Esophagus muscularis mucosa (tissue), 4 donors: Measurements from ENCODE around the gene TOGARAM2. TPM values are rescaled to one million over a fixed set of nuclear protein-coding genes. Genes with fewer than 3 reads are reported as not detected.

ENCODE experiments used
- DNase-seq: peaks from one replicate; pipeline ENCODE4 v3.0.0-alpha.2; 2017; ENCODE audit errors: extremely low spot score
- H3K27ac ChIP-seq, 4 donors: fragments of 200-600 bp; sonication (generic); replicated peaks in 1 of 4; 1 replicate in 3 of 4; 2 replicates in 1 of 4; pipeline ENCODE4 v1.5.1; 2016 to 2019; ENCODE audit warnings: mild to moderate bottlenecking in 1 of 4
- H3K27me3 ChIP-seq, 4 donors: fragments of 200-600 bp; sonication (generic); one replicate each; pipeline versions ENCODE4 v1.5.1 to v1.6.0; 2016 to 2019
- H3K36me3 ChIP-seq, 4 donors: fragments of 200-600 bp; sonication (generic); one replicate each; pipeline ENCODE4 v1.5.1; 2016 to 2019
- H3K4me1 ChIP-seq, 4 donors: fragments of 200-600 bp; sonication (generic); one replicate each; pipeline ENCODE4 v1.5.1; 2016 to 2019
- H3K4me3 ChIP-seq, 4 donors: fragments of 200-600 bp; sonication (generic); 1 replicate in 2 of 4; 2 replicates in 2 of 4; pipeline ENCODE4 v1.5.1; 2016 to 2019; ENCODE audit warnings: mild to moderate bottlenecking in 4 of 4, moderate library complexity in 1 of 4
- H3K9me3 ChIP-seq, 4 donors: fragments of 200-600 bp; sonication (generic); 1 replicate in 3 of 4; 2 replicates in 1 of 4; pipeline ENCODE4 v1.5.1; 2016 to 2019
- EP300 ChIP-seq: sonication (generic); formaldehyde crosslinking; IDR thresholded peaks from one replicate; pipeline ENCODE4 v1.6.1; 2017; ENCODE audit warnings: antibody characterized with exemption
- POLR2A ChIP-seq: fragments of 450-650 bp; IDR thresholded peaks from one replicate; pipeline ENCODE4 v1.6.1; 2017; ENCODE audit warnings: antibody characterized with exemption, moderate library complexity, mild to moderate bottlenecking, low read depth
- POLR2AphosphoS5 ChIP-seq, 2 donors: sonication (generic); formaldehyde crosslinking; IDR thresholded peaks; one replicate each; pipeline ENCODE4 v1.6.1; 2017; ENCODE audit warnings: antibody characterized with exemption in 2 of 2
- WGBS: methylation state at CpG from one replicate; pipeline ENCODE4 v1.1.5; 2018; 5-methylcytosine and 5-hydroxymethylcytosine counted together
- intact Hi-C: fragments of 100-400 bp; cut with DNase I; formaldehyde crosslinking; loops from one replicate; pipeline ENCODE4 v1.15.1; 2023
- total RNA-seq, 4 donors: library from RNA; depleted of rRNA; stranded (reverse); fragments of >200 nt; gene quantifications; one replicate each; pipeline versions ENCODE4 v1.1.0 to v1.2.1, GENCODE V29; 2016
- TF ChIP-seq, protein P1 (sequence below), 3 experiments: fragments of 200-600 bp in 2 of 3; fragments of 450-650 bp in 1 of 3; sonication (generic) in 2 of 3; IDR thresholded peaks; one replicate each; pipeline ENCODE4 v1.5.1; 2017 to 2019; ENCODE audit warnings: antibody characterized with exemption in 3 of 3, mild to moderate bottlenecking in 2 of 3, moderate library complexity in 1 of 3

Gene TOGARAM2
- total RNA-seq, 4 donors from 2014 or later, result 0.57 to 0.99 (median 0.77) TPM

DNA sequence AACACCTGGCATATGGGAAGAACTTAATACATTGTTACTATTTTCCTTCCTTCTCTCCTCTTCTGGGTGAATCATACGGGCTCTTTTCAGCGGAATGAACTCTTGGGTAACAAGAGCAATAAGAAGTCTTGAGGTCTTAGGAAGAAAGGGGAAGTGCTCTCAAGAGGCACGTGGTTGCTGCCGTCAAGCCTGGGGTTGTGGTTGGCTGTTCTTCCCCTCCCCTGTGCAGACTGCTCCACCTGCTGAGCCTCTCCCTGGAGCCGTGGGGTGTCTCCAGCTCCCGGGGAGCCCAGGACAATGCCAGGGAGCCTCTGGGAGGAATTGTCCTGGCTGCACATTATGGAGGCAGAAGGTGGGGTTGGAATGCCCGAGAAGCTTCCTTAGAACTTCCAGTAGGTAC is 19.4 kb downstream of the TOGARAM2 start:
- Histone ChIP-seq H3K4me3 (no peak overlapping the region), H3K27ac (no peak overlapping the region), H3K9me3 (no peaks in the 10 kb centered on the region), H3K27me3 (no peaks in the 10 kb centered on the region), H3K36me3 (no peaks in the 10 kb centered on the region), H3K4me1 (peaks cover 0 to 20% (median 0%) of the 10 kb centered on the region in 4 donors)
- DNase-seq, result no peak
- 91% methylated on average over 5 of the region's 7 CpGs for WGBS
- TF ChIP-seq POLR2A (no peak), POLR2AphosphoS5 (IDR thresholded peaks at IDR 0.05) (peak; percentile 6 to 10)
- intact Hi-C loops, result no loop called here

DNA sequence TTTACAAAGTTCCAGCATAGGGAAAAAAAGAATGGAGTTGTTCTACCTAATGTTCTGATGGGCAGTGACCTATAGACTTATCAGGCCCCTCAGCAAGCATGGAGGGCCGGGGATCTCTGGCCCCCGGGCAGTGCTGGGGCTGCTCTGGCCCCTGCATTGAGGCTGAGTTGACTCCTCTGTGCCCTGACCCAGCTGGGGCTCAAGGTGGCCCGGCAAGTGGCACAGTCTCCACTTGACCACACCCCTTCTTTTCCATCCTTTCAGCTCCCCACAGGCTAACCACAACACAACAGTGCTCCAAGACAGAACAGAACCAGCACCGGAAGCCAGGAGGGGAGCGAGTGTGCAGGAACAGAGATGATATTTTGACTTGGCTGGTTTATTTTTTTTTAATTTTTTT is 19.9 kb downstream of the TOGARAM2 start:
- H3K4me3 ChIP-seq, result no peak overlapping the region
- no peak overlapping the region for H3K27ac ChIP-seq
- H3K9me3 ChIP-seq, result no peaks in the 10 kb centered on the region
- intact Hi-C loops, result no loop called here
- no peaks in the 10 kb centered on the region for H3K27me3 ChIP-seq
- no peak for DNase-seq
- no peaks in the 10 kb centered on the region for H3K36me3 ChIP-seq
- 78% methylated on average over 5 of the region's 5 CpGs for WGBS
- H3K4me1 ChIP-seq, result peaks cover 0 to 16% (median 0%) of the 10 kb centered on the region in 4 donors
- TF ChIP-seq POLR2A, result no peak
- no peak for TF ChIP-seq EP300
- TF ChIP-seq, protein P1, sequence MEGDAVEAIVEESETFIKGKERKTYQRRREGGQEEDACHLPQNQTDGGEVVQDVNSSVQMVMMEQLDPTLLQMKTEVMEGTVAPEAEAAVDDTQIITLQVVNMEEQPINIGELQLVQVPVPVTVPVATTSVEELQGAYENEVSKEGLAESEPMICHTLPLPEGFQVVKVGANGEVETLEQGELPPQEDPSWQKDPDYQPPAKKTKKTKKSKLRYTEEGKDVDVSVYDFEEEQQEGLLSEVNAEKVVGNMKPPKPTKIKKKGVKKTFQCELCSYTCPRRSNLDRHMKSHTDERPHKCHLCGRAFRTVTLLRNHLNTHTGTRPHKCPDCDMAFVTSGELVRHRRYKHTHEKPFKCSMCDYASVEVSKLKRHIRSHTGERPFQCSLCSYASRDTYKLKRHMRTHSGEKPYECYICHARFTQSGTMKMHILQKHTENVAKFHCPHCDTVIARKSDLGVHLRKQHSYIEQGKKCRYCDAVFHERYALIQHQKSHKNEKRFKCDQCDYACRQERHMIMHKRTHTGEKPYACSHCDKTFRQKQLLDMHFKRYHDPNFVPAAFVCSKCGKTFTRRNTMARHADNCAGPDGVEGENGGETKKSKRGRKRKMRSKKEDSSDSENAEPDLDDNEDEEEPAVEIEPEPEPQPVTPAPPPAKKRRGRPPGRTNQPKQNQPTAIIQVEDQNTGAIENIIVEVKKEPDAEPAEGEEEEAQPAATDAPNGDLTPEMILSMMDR (IDR thresholded peaks at IDR 0.05), result no peak
- TF ChIP-seq POLR2AphosphoS5 (IDR thresholded peaks at IDR 0.05), result no peak

GRCh38 chr2:29001806-29002205 is 20.7 kb downstream of the TOGARAM2 start:
- H3K4me1 ChIP-seq, result peaks cover 0 to 9% (median 0%) of the 10 kb centered on the region in 4 donors
- H3K27me3 ChIP-seq, result no peaks in the 10 kb centered on the region
- intact Hi-C loops, result no loop called here
- H3K9me3 ChIP-seq, result no peaks in the 10 kb centered on the region
- DNase-seq, result no peak
- TF ChIP-seq, protein P1 (IDR thresholded peaks at IDR 0.05), result no peak
- TF ChIP-seq POLR2A (no peak), EP300 (no peak), POLR2AphosphoS5 (IDR thresholded peaks at IDR 0.05) (no peak)
- H3K36me3 ChIP-seq, result no peaks in the 10 kb centered on the region
- no peak overlapping the region for H3K27ac ChIP-seq
- 90% methylated on average over 4 of the region's 4 CpGs for WGBS
- H3K4me3 ChIP-seq, result no peak overlapping the region

GRCh38 chr2:29004755-29005154 is 23.7 kb downstream of the TOGARAM2 start:
- TF ChIP-seq POLR2A, result no peak
- TF ChIP-seq, protein P1 (IDR thresholded peaks at IDR 0.05), result no peak
- 95% methylated on average over 1 of the region's 1 CpG for WGBS
- intact Hi-C loops, result no loop called here
- Histone ChIP-seq H3K36me3 (no peaks in the 10 kb centered on the region), H3K4me1 (no peaks in the 10 kb centered on the region), H3K27me3 (no peaks in the 10 kb centered on the region), H3K9me3 (no peaks in the 10 kb centered on the region), H3K4me3 (no peak overlapping the region), H3K27ac (no peak overlapping the region)
- no peak for DNase-seq

DNA sequence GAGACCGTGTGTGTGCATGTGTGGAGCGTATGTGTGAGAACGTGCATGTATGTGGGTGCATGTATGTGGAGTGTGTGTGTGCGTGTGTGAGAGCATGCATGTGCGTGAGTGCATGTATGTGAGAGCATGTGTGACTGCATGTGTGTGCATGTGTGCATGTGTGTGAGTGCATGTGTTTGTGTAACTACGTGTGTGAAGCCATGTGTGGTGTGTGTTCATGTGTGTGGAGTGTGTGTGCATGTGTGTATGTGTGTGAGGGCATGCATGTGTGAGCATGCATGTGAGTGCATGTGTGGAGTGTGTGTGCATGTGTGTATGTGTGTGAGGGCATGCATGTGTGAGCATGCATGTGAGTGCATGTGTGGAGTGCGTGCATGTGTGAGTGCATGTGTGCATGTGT is 24.2 kb downstream of the TOGARAM2 start:
- Histone ChIP-seq H3K4me3 (no peak overlapping the region), H3K27me3 (no peaks in the 10 kb centered on the region), H3K27ac (no peak overlapping the region), H3K4me1 (peaks cover under 1 to 4% (median 3%) of the 10 kb centered on the region in 4 donors), H3K36me3 (no peaks in the 10 kb centered on the region), H3K9me3 (no peaks in the 10 kb centered on the region)
- TF ChIP-seq POLR2A (no peak), POLR2AphosphoS5 (IDR thresholded peaks at IDR 0.05) (no peak)
- TF ChIP-seq, protein P1 (IDR thresholded peaks at IDR 0.05), result no peak
- intact Hi-C loops, result no loop called here
- 92% methylated on average over 7 of the region's 7 CpGs for WGBS
- DNase-seq, result no peak
